Bronchial epithelial cell (primary cell): ENCODE measurements around the gene B3GNT3. TPM values are rescaled to one million over a fixed set of nuclear protein-coding genes. Genes with fewer than 3 reads are reported as not detected.

Experiments
- DNase-seq: peaks from one replicate; pipeline ENCODE4 v3.0.0-alpha.2; 2010; ENCODE audit warnings: low read depth
- FAIRE-seq: peaks from 2 replicates; lab custom pipeline; 2011; peaks lifted over from hg19 to GRCh38; lab: Jason Lieb, UNC
- H3K27me3 ChIP-seq: 2 replicates; pipeline ENCODE4 v1.5.1; 2011; ENCODE audit warnings: low read length; ENCODE audit not compliant: control insufficient read depth, insufficient read depth
- H3K36me3 ChIP-seq: 2 replicates; pipeline ENCODE4 v1.5.1; 2011; ENCODE audit warnings: low read length; ENCODE audit not compliant: control insufficient read depth, insufficient read depth
- H3K4me3 ChIP-seq: 2 replicates; pipeline ENCODE4 v1.5.1; 2011; ENCODE audit warnings: mild to moderate bottlenecking, low read depth, low read length, control low read depth
- total RNA-seq: library from RNA; depleted of rRNA; stranded (reverse); fragments of >200 nt; gene quantifications from 2 replicates; pipeline ENCODE4 v1.2.1, GENCODE V29; 2014
- TF ChIP-seq, protein P1 (sequence below): IDR thresholded peaks from 2 replicates; pipeline ENCODE4 v1.5.1; 2011; ENCODE audit warnings: mild to moderate bottlenecking, moderate library complexity, low read length, control low read depth, inconsistent platforms; ENCODE audit not compliant: insufficient read depth, severe bottlenecking

The B3GNT3 gene
- total RNA-seq, 1 donor from 2014 or later = 11.6 TPM

DNA sequence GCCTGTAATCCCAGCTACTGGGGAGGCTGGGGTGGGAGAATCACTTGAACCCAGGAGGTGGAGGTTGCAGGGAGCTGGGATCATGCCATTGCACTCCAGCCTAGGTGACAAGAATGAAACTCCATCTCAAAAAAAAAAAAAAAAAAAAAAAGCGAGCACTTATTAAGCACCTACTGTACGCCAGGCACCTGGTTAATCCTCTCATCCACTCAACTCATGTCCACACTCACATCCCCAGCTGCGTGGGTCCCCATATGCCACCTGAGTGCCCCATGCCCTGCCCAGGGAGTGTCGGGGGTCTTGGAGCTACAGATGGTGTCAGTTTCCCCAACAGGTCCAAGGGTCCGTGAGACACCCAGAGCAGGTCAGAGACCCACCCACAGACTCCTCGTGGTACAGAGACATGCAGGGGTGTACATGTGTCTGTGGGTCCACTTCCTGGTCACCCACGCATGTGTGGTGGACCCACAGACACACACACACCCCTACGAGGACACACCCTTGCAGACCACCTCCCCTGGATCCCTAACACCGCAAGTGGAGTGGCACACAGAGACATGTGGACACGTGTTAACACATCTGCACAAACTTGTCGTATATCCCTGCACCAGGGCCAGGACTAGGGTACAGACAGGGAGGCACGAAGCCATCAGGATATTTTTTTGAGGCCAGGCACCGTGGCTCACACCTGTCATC is 22.9 kb downstream of the B3GNT3 start:
- DNase-seq (no peak), FAIRE-seq (no peak)
- Histone ChIP-seq H3K36me3 (no peaks in the 10 kb centered on the region), H3K4me3 (no peak overlapping the region), H3K27me3 (no peaks in the 10 kb centered on the region)
- TF ChIP-seq, protein P1, sequence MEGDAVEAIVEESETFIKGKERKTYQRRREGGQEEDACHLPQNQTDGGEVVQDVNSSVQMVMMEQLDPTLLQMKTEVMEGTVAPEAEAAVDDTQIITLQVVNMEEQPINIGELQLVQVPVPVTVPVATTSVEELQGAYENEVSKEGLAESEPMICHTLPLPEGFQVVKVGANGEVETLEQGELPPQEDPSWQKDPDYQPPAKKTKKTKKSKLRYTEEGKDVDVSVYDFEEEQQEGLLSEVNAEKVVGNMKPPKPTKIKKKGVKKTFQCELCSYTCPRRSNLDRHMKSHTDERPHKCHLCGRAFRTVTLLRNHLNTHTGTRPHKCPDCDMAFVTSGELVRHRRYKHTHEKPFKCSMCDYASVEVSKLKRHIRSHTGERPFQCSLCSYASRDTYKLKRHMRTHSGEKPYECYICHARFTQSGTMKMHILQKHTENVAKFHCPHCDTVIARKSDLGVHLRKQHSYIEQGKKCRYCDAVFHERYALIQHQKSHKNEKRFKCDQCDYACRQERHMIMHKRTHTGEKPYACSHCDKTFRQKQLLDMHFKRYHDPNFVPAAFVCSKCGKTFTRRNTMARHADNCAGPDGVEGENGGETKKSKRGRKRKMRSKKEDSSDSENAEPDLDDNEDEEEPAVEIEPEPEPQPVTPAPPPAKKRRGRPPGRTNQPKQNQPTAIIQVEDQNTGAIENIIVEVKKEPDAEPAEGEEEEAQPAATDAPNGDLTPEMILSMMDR = no peak

DNA sequence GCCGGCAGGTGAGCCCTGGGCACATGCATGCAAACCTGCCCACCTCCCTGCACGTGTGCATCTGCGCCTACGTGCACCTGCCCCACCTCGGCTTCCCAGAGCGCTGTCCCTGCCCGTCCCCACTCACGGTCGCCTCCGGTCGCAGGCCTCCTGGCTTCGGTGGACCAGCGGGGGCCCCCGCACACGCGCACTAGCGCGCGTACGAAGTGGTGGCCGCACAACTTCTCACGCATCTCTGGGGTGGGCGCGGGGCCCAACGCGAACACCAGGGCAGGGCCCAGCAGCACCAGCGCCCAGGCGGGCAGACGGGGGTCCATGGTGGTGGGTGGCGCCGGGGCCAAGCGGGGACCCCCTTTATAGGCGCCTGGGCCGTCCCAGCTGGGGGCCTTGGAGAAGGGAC is 26.3 kb downstream of the B3GNT3 start, which contains the start of gene INSL3:
Gene INSL3, minus strand, starts transcription at position 330 of the 400 bp plus-strand sequence. Its CDS starts 13 bp downstream, at position 317.
- Histone ChIP-seq H3K36me3 (no peaks in the 10 kb centered on the region), H3K27me3 (no peaks in the 10 kb centered on the region), H3K4me3 (no peak within 1 kb of the TSS)
- TF ChIP-seq, protein P1 = no peak
- DNase-seq = no peak
- FAIRE-seq = no peak

DNA sequence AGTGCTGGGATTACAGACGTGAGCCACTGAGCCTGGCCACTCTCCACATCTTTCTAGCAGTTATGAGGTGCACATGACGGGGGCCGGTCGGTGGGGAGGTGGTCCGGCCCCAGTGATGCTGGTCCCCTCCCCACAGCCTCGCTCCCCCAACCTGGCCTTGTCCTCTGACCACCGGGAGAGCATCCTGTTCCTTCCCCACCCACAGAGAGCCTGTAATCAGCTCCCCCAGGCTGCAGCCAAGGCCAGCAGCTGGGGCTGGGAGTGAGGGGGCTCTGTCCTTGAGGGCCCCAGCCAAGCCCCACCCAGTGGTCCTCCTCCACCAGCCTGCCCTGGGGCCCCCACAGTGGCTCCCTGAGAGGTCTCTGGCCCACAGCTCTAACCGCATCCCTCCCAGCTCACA is 29.4 kb downstream of the B3GNT3 start:
- TF ChIP-seq, protein P1 = no peak
- no peaks in the 10 kb centered on the region for H3K36me3 ChIP-seq
- no peaks in the 10 kb centered on the region for H3K27me3 ChIP-seq
- DNase-seq = no peak
- no peak for FAIRE-seq
- H3K4me3 ChIP-seq = no peak overlapping the region

DNA sequence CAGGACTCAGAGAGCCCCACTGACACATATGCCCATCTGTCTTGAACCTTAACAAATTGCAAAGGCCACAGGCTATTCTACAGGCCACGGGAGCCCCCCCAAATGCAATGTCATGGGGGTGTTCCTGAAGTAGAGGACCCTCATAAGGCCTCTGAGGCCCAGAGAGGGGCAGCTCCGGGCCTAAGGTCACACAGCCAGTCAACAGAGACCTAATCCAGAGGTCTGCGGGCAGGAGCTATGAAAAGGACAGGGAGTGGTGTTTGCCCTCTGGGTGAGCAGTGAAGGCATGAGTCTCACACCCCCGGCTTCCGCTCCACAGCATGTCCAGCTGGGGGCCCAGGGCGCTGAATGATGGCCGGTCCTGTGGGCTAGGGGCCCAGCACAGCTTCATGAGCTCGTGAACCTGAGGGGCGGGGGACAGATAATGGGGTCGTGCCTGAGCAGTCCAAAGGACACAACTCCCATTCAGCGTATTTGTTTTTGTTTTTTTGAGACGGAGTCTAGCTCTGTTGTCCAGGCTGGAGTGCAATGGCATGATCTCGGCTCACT is 31.6 kb downstream of the B3GNT3 start:
- TF ChIP-seq, protein P1 = no peak
- H3K27me3 ChIP-seq = no peaks in the 10 kb centered on the region
- no peak overlapping the region for H3K4me3 ChIP-seq
- DNase-seq = no peak
- H3K36me3 ChIP-seq = no peaks in the 10 kb centered on the region
- no peak for FAIRE-seq

DNA sequence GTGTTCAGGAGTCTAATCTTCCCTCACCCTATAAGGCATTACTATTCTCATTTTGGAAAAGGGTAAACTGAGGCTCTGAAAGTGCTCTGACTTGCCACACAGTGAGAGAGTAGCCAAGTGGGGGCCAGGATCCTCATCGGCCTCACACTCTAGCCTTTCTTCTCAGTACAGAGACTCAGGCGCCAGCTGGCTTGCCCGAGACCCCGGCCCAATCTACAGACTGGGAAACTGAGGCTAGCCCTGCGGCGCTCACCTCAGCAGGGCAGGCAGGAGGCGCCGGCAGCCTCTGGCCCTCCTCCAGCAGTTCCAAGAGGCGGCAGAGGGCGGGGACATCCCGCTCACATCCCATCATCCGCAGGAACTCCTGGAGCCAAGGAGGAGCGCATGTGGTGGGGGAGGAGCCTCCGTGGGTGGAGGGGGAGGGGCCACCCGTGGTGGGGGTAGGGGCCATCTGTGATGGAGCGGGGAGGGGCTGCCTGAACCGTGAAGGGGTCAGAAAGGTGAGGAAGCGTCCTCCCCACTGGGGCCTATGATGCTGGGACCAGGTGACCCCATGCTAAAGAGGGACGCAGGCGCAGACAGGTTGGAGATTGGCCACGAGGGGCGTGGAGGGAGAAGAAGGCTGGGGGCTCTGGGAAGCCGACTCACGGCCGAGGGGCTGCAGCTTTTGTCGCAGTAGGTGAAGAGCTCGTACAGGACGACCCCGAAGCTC is 35.1 kb downstream of the B3GNT3 start:
- peak; percentile 59 for DNase-seq
- no peak for FAIRE-seq
- Histone ChIP-seq H3K27me3 (no peaks in the 10 kb centered on the region), H3K4me3 (peak overlapping the region; percentile 48), H3K36me3 (no peaks in the 10 kb centered on the region)
- TF ChIP-seq, protein P1 = peak; percentile 14
